ENCODE measurements around the gene SLC39A11.

SLC39A11 gene

DNA sequence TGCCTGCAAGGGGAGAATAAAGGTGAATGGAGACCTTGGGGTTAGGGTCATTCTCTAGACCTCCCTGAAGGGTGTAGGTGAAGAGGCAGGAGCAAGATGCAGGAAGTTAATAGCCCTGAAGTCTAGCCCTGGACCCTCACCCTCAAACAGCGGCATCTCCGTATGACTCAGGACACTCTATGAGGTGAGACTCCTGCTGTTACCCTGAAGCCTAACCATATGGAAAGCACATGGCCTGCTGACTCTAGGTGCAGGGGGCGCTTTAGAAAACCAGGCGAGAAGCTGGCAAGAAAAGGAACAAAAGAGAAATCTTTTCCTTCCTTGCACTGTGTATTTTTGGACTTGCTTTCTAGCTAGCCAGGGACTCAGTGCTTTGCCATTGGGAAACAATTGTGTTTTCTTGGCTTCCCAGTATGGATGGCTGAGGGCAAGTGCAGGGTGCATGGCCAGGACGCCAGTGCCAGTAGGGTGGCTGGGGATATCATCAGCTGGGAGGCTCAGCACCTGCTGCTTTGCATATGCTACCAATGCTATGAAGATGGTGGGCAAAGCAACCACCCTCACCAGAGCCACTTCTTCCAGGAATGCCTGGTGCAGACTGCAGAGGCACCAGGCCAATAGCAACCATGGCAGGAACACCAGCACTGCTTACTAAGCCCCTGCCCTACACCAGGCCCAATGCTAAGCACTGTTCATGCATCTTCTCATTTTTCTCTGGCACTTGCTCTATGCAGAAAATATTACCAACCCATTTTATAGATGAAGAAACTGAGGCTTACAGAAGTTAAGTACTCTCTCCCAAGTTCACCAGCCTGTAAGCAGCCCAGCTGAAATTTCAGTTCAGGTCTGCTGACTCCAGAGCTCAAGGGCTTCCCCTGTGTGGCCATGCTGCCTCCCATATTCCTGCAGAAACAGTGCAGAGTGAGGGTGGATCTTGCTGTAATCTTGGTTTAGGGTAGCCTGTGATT, 425.1 kb downstream of the SLC39A11 start:
- no peak for DNase-seq

DNA sequence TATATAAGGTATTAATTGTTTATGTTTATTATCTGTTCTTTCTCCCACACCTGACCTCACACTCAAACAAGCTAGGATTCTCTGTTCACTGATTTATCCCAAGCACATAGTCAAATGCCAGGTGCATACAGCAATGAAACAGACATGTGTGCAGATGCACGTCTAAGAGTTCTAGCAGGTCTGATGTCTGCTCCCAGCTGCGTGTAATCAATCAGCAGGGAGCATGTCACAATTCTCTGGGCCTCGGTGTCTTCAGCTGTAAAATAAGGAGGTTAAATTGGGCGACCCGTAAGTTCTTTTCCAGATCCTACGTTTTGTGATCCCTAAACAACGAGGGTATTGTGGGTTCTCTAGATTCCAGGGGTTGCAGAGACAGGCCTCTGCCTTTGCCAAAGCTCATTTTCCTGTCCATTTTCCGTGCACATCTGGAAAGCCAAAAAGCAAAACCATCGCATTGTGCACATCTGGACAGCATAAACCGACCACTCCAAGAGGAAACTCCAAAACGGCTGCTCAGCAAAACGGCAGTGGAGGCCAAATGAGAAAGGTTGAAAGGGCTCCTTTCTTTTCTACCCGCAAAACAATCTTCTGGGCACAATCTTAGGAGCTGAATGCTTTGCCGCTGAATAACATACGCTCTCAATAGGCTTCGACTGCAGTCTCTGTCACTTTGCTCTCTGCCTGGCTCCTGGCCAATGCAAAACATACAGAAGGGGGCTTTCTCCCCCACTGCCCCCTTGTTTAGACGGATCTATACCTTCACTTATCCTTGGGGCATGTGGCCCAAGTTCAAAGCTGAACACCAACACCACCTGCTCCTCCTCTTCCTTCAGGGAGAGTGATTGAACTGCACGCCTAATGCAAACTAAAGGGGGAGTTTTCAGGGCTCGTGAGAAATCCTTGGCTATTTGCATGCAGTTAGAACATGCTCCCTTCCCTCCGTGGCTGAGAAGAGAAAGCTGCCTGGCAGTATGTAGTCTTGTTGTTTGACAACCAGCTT, 426.3 kb downstream of the SLC39A11 start:
- DNase-seq = no peak

DNA sequence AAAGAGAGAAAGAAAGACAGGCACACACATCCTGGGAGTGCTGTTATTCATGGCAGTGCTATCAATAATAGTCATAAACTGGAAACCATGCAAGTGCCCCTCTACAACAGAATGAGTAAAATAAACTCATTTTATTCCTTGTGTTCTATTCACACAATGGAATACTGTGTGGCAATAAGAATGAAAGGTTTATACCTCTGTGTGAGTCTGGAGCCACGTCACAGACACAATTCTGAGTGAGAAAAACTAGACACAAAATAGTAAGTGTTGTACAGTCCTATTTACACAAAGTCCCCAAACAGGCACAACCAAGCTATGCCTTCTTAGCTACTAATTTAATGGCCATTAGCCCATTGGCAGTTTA, 429.7 kb downstream of the SLC39A11 start:
- DNase-seq = no peak

DNA sequence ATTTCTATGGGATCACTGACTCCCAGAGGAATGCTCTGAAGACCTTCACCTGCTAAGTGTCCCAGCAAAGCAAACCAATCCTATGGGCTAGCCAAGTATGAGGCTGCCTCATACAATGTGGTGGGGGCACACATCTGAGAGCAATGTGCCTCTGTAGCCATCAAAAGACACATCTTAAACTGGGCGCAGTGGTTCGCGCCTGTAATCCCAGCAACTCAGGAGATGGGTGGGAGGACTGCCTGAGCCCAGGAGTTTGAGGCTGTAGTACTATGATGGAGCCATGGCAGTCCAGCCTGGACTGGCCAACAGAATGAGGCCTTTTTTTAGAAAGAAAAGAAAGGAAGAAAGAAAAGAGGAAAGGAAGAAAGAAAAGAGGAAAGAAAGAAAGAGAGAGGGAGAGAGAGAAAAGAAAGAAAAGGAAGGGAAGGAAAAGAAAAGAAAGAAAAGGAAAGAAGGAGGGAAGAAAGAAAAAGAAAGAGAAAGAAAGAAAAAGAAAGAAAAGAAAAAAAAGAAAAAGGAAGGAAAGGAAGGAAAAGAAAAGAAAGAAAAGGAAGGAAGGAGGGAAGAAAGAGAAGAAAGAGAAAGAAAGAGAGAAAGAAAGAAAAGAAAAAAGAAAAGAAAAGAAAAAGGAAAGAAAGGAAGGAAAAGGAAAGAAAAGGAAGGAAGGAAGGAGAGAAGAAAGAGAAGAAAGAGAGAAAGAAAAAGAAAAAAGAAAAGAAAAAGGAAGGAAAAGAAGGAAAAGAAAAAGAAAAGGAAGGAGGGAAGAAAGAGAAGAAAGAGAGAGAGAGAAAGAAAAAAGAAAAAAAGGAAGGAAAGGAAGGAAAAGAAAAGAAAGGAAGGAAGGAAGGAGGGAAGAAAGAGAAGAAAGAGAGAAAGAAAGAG, 430.3 kb downstream of the SLC39A11 start:
- DNase-seq = no peak

DNA sequence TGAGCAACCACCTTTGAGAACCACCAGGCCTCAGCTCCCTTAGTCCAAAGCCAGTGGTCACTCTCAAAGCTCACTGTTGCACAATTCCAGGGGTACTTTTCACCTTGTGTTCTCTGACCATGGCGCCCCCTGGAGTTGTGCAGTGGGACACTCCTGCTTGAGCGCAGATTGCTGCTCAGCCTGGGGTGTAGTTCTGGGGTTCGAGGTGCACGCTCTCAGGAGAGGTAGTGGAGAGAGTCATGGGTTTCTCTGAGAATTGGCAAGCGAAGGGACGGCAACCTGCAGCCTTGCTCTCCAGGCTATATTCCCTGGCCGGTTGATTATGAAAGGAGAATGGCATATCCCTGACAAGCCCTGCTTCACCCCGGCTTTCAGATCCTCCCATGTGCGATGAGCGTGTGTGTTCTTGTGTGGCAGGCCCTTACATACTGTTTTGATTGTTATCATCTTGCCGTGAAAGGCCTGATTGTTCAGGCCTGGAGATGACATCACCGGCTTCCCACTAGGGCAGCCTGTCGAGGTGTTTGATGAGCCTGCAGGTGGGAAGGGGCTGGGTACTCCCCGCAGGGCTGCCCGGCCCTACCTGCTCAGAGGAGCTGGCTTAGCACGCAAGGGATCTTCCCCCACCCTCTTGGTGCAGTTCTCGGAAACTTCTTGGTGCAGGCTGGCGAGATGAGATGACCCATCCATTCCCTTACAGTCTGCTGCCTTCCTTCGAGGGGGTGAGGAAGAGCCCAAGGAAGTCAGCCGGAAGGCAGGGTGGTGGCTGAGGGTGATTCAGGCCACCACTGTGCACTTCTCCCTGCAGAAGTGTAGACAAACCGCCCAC, 431.2 kb downstream of the SLC39A11 start:
- no peak for DNase-seq

DNA sequence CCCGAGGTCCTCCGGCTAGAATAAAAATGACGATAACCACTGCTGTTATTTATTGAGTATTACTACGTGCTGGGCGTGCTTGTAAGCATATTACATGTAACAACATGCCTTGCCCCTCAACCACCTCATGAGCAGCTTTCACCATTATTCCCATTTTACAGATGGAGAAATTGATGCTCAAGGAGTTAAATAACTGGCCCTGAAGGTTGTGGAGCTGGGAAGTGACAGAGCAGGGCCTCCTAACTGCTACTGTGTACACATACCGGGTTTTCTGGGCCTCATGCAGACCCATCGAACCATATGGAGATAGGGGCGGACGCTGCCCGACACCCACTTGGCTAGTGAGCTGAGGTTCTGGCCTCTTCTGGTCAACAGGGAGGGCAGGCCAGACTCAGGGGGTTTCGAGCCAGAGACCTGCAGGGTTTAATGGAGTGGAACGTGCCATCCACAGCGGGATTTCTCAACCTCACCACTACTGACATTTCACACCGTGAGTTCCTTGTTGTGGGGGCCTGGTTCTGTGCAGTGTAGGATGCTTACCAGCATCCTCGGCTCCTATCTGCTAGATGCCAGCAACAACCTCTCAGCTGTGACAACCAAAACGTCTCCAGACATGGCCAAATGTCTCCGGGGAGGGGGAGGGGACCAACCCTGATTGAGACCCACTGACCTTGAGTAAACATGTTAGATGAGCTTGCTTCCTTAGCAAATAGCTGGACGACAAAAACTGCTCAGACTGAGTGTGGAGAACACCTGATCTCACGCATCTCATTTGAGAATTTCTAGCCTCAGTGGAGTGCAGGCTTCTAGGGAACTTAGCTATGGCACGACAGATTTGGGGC, 432.0 kb downstream of the SLC39A11 start:
- DNase-seq = no peak

DNA sequence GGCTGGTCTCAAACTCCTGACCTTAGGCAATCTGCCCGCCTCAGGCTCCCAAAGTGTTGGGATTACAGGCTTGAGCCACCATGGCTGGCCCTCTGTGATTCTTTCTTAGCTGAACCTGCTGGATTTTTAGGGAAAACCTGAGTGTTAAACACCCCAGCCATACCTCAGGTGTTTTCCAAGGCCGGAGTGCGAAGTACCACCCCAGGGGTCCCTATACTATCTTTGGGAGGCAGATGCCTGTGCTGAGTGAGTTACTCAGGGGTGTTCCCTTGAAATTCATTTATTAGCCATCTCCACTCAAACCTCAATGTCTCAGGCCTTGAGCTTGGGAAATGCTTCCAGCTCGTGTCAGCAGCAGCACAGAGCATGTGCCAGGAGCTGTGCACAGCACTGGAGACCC, 432.7 kb downstream of the SLC39A11 start:
- DNase-seq = no peak

DNA sequence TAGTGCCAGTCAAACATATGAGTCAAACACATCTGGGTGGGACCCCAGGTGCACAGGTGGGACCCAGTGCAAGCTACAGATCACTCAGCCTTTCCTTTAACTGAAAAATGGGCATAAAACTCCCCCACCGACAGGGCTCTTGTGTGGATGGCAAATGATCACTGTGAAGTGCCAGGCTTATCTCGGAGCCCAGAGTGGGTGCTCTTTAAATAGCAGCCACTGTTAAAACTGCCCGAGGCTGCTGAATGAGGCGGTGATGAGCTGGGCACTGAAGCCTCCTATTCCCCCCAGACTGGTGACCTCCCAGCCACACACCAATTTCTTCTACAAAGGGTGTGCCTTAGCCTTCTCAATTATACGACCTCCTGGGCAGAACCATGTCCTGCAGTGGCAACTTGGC, 433.8 kb downstream of the SLC39A11 start:
- no peak for DNase-seq

DNA sequence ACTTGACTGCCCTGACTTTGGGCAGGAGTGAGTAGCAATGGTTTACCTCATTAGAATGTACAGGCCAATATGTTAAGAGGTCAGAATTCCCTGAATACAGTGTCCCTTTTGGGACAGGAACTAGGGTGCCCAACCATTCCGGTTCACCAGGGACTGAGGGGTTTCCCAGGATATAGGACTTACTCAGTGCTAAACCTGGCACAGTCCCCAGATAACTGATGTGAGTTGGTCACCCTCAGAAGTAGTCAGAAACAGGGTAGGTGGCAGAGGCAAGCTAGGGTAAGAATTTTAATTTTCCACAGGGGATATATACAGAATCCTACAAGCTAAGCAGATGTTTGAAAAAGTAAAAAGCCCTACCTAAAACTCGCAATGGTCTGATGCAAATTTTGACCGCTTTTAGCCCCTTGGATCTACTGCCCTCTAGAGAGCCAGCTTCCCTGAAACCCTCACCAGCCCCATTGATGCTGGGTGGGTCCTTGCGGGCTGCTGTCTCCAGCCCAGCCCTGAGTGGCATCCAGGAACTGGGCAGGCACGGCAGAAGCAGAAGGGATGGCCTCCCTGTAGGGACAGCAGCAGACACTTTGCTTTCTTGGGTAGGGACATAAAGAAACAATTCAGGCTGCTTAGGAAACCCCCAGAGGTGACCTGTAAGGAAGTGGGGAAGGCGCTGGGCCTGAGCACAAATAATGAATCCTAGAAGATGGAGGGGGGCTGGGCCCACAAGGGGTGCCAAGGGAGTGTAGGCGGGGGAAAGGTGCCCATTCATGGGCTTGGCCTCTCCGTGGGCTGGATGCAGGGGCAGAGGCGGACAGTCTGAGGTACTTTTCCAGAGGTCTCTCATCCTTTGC, 434.8 kb downstream of the SLC39A11 start:
- DNase-seq = no peak

DNA sequence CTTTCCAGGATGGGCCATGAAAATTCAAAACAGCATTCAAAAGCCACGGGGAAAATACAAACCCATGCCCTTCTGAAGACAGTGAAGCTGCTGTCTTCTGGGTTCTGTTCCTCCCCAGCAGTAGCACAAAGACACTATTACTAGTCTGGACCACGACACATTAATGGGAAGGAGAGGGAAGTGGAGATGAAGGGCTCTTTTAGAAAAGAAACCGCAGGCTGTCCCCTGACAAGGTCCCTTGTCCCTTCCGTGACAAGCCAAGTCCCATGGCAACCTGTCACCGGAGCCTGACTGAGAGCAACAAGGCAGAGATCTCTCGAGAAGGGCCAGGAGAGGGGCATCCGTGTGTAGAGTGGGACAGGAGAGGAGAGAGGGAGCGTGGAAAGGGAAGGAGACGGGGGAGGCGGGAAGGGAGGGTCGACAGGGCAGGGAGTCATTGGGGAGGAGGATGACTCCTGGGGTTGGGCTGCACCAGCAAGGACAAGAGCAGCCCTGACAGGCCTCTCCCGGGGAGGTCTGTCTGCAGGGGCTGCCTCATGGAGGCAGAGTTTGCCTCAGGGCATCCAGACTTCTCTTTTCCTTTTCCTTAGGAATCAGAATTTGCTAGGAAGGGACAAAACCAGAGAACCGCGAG, 436.2 kb downstream of the SLC39A11 start:
- DNase-seq = no peak

DNA sequence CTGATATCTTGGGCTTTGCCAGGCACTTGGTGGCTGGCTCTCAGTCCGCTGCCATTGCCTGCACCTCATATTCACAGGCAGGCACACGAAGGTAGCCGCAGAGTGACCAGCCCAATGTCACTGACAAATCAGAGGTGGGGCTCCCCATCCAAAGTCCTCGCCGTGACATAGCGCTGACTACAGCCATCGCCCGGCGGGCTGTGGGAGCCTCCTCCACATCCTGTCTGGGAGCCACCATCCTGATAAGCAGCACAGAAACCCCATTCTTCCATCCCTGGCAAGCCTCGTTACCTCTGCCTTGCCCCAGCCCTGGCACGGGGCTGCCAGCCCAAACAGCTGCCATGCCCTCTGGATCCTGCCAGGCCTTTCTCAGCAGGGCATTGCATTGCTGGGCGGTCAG, 437.8 kb downstream of the SLC39A11 start:
- no peak for DNase-seq

DNA sequence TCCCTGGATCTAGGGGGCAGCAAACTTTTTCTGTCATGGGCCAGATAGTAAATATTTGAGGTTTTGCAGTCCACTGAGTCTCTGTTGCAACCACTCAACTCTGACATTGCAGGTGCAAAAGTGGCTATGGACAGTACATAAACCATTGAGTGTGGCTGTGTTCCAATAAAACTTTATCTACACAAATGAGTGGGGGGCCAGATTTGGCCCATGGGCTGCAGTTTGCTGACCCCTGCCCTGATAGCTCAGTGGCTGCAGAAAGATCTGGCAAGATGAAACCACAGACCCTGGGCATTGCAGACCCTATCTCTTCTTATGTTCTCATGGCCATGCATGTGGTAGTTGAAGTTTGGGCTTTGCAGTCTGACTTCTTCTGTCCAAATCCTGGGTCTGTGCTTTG, 440.5 kb downstream of the SLC39A11 start:
- no peak for DNase-seq

DNA sequence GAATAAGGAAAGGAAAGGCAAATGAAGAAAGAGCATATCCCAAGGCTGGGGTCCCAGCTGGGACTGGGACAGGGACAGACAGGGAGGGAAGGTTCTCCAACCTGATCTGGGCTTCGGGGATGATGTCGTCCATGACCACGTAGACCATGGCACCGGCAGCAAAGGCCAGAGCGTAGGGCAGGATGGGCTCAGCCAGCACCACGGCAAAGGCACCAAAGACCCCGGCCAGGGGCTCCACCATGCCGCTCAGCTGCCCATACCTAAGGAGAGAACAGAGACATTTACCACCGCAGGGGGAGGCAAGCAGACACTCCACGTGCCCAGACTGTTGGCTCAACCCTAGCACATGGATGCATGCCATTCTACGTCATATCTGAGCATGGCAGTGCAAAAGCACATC, 443.8 kb downstream of the SLC39A11 start:
- no peak for DNase-seq

DNA sequence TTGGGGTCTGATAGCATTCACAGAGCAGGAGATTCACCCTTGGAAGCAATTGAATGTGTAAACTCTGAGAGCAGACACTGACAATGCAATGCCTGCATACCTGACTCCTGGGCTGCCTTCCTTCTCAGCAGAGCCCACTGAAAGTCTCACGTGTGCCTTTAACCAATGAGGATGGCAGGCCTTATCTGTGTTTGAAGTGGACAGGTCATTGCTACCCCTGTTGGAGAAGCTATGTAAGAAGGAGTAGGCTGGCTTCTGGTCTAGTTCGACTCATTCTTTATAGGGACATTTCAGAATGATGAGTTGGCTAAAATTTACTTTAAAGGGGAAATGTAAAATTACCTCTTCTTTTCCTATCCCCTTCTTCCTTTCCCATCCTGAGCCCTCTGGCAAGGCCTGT, 446.3 kb downstream of the SLC39A11 start:
- DNase-seq = no peak

DNA sequence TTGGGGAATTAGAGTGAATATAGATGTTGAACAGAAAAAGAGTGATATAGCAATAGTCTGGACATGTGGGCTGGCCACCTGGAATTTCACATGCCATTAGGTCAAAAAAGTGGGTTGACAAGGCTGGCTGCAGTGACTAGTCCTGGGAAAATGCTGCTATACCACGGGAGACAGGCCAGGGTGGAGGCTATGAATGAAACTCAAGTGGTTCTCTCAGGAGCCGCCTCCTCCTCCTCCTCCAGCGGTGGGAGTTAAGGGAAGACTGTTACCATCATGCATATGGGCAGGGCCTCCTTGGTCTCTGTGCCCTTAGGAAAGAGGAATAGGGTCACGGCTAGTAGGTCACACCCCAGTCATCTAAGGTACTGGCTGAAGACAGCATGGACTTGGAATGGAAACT, 448.0 kb downstream of the SLC39A11 start:
- DNase-seq = no peak

DNA sequence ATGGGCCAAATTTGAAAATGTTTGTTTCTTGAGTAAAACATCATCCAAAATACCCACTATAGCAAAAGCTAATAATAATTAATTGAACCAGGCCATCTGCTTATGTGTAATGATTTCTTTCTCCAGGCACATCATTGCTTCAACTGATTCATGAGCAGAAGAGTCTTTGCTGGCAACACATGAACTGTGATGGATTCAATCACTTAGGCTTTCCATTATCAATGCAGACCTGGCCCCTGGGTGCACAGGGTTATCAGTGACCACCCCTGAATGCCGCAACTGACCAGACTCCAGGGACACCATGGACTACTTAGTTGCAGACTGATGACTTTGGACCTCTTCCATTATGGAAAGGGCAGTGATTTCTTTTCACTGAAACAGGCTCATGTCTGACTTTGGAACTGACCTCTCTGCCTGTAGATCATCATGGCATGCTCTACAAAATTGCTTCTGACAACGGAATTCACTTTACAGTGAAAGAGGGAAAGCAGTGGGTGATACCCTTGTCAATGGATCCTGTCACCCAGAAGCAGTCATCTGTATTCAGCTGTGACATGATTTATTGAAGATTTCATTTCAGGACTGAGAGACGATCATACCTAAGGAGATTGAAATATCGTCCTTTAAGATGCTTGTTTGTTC, 448.8 kb downstream of the SLC39A11 start:
- no peak for DNase-seq

DNA sequence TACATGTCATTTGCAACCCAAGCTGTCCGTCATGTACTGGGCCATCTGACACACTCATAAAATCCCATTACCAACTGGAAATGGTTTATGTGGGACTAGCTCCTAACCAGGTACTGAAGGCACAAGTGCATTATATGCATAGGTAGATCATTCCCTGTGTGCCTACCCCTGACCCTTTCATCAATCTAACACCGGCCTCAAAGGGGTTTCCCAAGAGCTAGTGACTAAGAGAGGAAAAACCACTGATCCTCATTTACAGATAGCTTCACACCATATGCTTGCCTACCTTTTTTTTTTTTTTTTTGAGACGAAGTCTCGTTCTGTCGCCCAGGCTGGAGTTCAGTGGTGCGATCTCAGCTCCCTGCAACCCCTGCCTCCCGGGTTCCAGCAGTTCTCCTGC, 449.8 kb downstream of the SLC39A11 start:
- no peak for DNase-seq

DNA sequence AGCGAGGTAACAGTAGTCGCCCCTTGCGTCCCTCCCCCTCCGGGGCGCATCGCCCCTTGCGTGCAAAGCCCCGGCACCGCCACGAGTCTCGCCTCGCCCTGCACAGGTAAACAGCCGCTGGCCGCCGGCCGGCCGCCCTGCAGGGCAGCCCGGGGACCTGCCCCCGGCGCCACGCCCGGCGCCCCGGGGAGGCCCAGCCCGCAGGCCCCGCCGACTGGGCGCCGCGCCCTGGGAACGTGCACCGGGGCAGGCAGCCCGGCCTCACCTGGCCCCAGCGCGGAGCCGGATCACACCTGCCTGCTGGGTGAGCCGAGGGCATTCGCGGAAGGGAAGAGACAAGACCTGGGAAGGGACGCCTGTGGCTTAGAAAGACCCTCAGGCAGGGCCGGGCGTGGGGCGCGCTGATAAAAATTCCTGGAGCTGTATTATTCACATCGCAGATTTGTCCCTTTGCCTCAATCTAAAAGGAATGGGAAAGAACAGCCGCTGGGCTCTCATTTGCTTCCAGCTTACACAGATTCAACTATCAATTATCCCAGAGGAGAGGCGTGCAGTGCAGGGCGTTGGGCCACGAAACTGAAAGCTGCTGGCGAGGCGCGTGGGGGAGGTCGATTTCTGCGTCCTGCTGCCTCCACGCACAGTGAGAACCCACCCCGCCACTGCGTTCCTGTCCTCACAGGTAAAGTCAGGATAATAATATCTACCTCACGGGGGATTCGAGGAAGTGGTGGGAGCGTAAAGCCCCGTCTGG, 451.9 kb downstream of the SLC39A11 start:
- no peak for DNase-seq
